OCI-LY7 (cell line): Measurements from ENCODE around the gene HAND2. TPM values are rescaled to one million over a fixed set of nuclear protein-coding genes. Genes with fewer than 3 reads are reported as not detected.

ENCODE experiments used
- BruUV-seq: library from RNA; stranded (reverse); fragments of 400-500 nt; replicated peaks from 2 replicates; lab custom pipeline; 2021; lab: Mats Ljungman, UMichigan
- CTCF ChIA-PET: fragments of 300-600 bp; sonication (Branson Sonifier 250); formaldehyde crosslinking; loops from one replicate; lab custom pipeline; 2022; ENCODE audit warnings: antibody characterized with exemption; ENCODE audit not compliant: unreplicated experiment; lab: Charles Lee
- POLR2A ChIA-PET: fragments of 300-600 bp; sonication (Branson Sonifier 250); formaldehyde crosslinking; loops from one replicate; lab custom pipeline; 2022; ENCODE audit warnings: antibody characterized with exemption; lab: Charles Lee
- DNase-seq: peaks from one replicate; pipeline ENCODE4 v3.0.0-alpha.2; 2015; ENCODE audit warnings: low spot score
- H2AFZ ChIP-seq: fragments of 200-600 bp; sonication (generic), shearing (Covaris generic); 2 replicates; pipeline ENCODE4 v1.6.1; 2014; ENCODE audit warnings: mild to moderate bottlenecking, antibody characterized with exemption, low read length, moderate library complexity
- H3K27ac ChIP-seq: fragments of 200-600 bp; sonication (generic); 2 replicates; pipeline ENCODE4 v1.5.1; 2014; ENCODE audit warnings: mixed run types, low read depth, mild to moderate bottlenecking, moderate library complexity, low read length, inconsistent platforms; ENCODE audit not compliant: poor library complexity, severe bottlenecking
- H3K36me3 ChIP-seq: fragments of 200-600 bp; sonication (generic); 2 replicates; pipeline ENCODE4 v1.6.1; 2014; ENCODE audit warnings: mild to moderate bottlenecking, antibody characterized with exemption, low read length, moderate library complexity, mixed read lengths; ENCODE audit not compliant: insufficient read depth
- H3K4me1 ChIP-seq: fragments of 200-600 bp; sonication (generic); 2 replicates; pipeline ENCODE4 v1.5.1; 2014; ENCODE audit warnings: mild to moderate bottlenecking, low read length; ENCODE audit not compliant: insufficient read depth, poor library complexity, severe bottlenecking
- H3K4me2 ChIP-seq: fragments of 200-600 bp; sonication (generic); 2 replicates; pipeline ENCODE4 v1.6.1; 2014; ENCODE audit warnings: mild to moderate bottlenecking, low read length
- H3K4me3 ChIP-seq: fragments of 200-600 bp; sonication (generic); 2 replicates; pipeline ENCODE4 v1.5.1; 2014; ENCODE audit warnings: mild to moderate bottlenecking, low read depth, low read length; ENCODE audit not compliant: poor library complexity, severe bottlenecking
- H3K79me2 ChIP-seq: fragments of 200-600 bp; sonication (generic); 2 replicates; pipeline ENCODE4 v1.6.1; 2016; ENCODE audit warnings: low read depth, mild to moderate bottlenecking, low read length, moderate library complexity, mixed read lengths; ENCODE audit not compliant: insufficient read depth
- H3K9me2 ChIP-seq: fragments of 200-600 bp; sonication (generic); 2 replicates; pipeline ENCODE4 v1.6.1; 2016; ENCODE audit warnings: mild to moderate bottlenecking, low read length, mixed read lengths; ENCODE audit not compliant: insufficient read depth
- H3K9me3 ChIP-seq: fragments of 200-600 bp; sonication (generic); 2 replicates; pipeline ENCODE4 v1.6.1; 2014; ENCODE audit warnings: mild to moderate bottlenecking, mixed run types, low read length, mixed read lengths
- H4K20me1 ChIP-seq: fragments of 200-600 bp; sonication (generic); 2 replicates; pipeline ENCODE4 v1.6.1; 2014; ENCODE audit warnings: mild to moderate bottlenecking, antibody characterized with exemption, low read length, moderate library complexity, mixed read lengths; ENCODE audit not compliant: insufficient read depth
- CTCF ChIP-seq: fragments of 200-600 bp; sonication (generic); conservative IDR thresholded peaks from 2 replicates; pipeline ENCODE4 v1.5.1; 2014; ENCODE audit warnings: mild to moderate bottlenecking, antibody characterized with exemption, low read length, moderate library complexity, mixed read lengths
- EZH2phosphoT487 ChIP-seq: fragments of 200-600 bp; sonication (generic); IDR thresholded peaks from 2 replicates; pipeline ENCODE4 v1.6.1; 2018; ENCODE audit warnings: low read depth, borderline replicate concordance, mild to moderate bottlenecking, mixed run types, antibody characterized with exemption, low read length, moderate library complexity, mixed read lengths
- intact Hi-C: fragments of 100-400 bp; cut with micrococcal nuclease; formaldehyde crosslinking; loops from one replicate; pipeline ENCODE4 v1.10.0; 2022; ENCODE audit not compliant: unreplicated experiment
- total RNA-seq, 2 experiments: library from RNA; depleted of rRNA in 1 of 2; stranded (reverse); fragments of >200 nt in 1 of 2; shearing (Covaris generic) in 1 of 2; gene quantifications; 2 replicates each; pipeline ENCODE4 v1.2.3, GENCODE V29; 2014 to 2022

HAND2 gene
- total RNA-seq, 2 experiments from 2014 or later, result not detected

- no peak overlapping the region for H2AFZ ChIP-seq
- no peak overlapping the region for H3K4me3 ChIP-seq
- ChIA-PET POLR2A (no interaction called here), CTCF (no interaction called here)
- H3K9me2 ChIP-seq, result no peaks in the 10 kb centered on the region
- intact Hi-C loops, result no loop called here
- H3K9me3 ChIP-seq, result no peaks in the 10 kb centered on the region
- no peak overlapping the region for H3K4me2 ChIP-seq
- no peaks in the 10 kb centered on the region for H3K4me1 ChIP-seq
- DNase-seq, result no peak
- BruUV-seq, result no TSS peak
- no peaks in the 10 kb centered on the region for H3K36me3 ChIP-seq
- H3K27ac ChIP-seq, result no peak overlapping the region
- no peaks in the 10 kb centered on the region for H3K79me2 ChIP-seq
- TF ChIP-seq EZH2phosphoT487 (no peak), CTCF (no peak)
- no peaks in the 10 kb centered on the region for H4K20me1 ChIP-seq
These were observed 10.6 kb downstream of the HAND2 start for GRCh38 chr4:173519111-173520101.

- CTCF ChIA-PET, result no interaction called here
- no peak overlapping the region for H3K4me3 ChIP-seq
- H3K9me3 ChIP-seq, result no peaks in the 10 kb centered on the region
- no peak for DNase-seq
- H2AFZ ChIP-seq, result no peak overlapping the region
- no peaks in the 10 kb centered on the region for H3K79me2 ChIP-seq
- POLR2A ChIA-PET, result no interaction called here
- no peak overlapping the region for H3K27ac ChIP-seq
- BruUV-seq, result no TSS peak
- H3K4me2 ChIP-seq, result no peak overlapping the region
- no peaks in the 10 kb centered on the region for H4K20me1 ChIP-seq
- TF ChIP-seq CTCF, result no peak
- TF ChIP-seq EZH2phosphoT487, result no peak
- intact Hi-C loops, result no loop called here
- no peaks in the 10 kb centered on the region for H3K9me2 ChIP-seq
- H3K4me1 ChIP-seq, result no peaks in the 10 kb centered on the region
- H3K36me3 ChIP-seq, result no peaks in the 10 kb centered on the region
These were observed 11.5 kb downstream of the HAND2 start for GRCh38 chr4:173518425-173519102.
